HG03097 (cell line): ENCODE measurements around the gene SPAG17.

Experiments used
- ATAC-seq: cut with Tn5 transposase; IDR thresholded peaks from one replicate; pipeline ENCODE4 v1.9.1; 2021; ENCODE audit not compliant: unreplicated experiment, low FRiP score

The SPAG17 gene

GRCh38 chr1:118185084-118185832 is at the start of gene SPAG17:
Gene SPAG17, minus strand, starts transcription at chr1:118185228. Its CDS starts 71 bp downstream, at chr1:118185157.
- no peak for ATAC-seq

- ATAC-seq, result no peak
These were observed 40.4 kb upstream of the SPAG17 start for GRCh38 chr1:118225471-118225870.

- ATAC-seq, result no peak
These were observed 38.4 kb upstream of the SPAG17 start for GRCh38 chr1:118223426-118223825.

DNA sequence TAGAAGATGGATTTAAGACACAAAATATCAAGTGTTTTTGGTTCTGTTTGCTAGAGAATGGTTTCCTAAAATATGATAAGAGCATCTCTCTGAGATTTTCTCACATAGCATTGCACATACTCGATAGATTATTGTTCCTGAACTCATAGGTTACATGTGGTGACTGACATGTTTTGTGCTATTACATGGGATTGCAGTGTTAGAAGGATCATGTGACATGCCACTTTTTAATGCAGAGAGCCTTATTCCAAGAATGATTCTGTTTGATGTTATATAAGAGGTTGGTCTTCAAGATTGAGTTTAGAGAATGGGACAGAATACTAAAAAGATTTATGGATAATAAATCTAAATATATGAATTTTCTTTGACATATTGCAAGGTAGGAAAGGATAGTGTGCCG is 34.4 kb upstream of the SPAG17 start:
- ATAC-seq, result no peak

DNA sequence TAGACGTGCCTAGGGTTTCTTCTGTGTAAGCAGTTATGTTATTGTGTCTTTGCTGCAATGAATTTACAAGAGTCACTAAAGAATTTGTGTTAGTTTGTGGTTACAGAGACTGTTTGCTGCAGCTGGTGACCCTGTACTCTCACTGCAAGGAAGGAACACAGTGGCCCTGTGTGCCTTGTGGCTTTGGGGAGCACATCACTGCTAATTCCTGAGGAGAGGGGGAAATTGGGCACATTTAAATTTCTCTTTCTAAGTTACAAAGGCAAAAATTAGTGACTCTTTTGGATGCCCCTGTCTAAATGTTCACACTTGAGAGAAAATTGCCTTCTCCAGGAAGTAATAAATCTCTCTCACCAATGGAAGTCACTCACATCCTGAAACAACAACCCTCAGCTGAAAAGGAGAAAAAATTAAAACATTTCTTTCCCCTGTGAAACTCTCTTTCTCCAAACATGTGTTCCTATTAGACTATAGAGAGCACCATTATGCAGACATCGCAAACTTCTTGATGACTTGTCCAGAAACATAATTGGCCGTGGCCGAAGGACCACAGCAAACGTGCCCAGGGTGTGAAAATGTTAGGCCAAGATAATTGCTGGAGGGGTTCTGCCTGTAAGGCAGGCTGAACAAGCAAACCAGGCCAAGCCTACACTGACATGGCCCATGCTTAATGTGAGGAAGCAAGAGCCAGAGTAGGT is 32.3 kb upstream of the SPAG17 start:
- no peak for ATAC-seq

GRCh38 chr1:118214866-118215265 is 29.8 kb upstream of the SPAG17 start:
- ATAC-seq, result no peak

DNA sequence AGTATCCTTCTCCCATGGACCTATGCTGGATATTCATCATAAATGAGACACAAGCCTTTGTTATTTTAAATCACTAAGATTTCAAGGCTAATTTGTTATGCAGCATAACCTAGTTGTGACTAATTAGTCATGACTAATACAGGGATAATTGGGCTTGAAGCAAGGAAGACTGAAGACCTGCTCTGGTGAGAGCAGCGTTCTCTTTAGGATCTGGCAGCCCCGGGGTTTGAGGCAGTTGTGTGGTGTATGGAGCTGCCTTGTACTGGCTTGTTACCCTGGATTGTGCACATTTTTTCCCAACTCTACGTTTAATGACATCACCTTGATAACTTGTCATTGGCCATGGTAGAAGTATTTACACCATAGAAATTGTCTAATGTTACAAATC is 25.7 kb upstream of the SPAG17 start:
- no peak for ATAC-seq

DNA sequence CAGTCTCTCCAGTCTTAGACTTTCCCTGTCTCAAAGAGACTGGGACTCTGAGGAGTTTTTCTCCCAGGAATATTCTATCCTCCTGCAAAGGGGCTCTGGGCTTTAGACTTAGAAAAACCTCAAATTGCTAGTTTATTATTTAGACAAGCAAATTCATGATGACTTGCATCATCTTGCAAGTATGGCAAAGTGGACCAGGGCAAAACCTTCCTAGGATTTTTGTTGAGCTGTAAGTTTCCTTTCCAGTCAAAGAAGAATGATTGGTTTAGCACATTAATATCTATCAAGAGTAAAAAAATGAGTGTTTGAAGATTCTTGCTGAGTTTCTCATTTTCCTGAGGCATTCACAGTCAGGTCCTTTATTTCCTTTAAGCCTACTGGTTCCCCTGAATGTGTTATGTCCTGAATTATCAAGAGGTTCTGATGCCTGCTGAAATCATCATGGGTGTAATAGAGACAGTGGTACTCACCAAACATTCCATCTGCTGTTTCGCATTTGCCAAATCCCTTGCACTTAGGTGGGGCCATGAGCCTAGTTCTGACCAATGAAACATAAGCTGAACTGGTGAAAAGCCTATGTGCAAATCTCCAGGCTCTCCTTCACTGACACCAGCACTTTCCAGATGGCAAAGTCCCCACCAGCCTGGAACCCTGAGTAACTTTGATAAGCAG is 25.2 kb upstream of the SPAG17 start:
- no peak for ATAC-seq

DNA sequence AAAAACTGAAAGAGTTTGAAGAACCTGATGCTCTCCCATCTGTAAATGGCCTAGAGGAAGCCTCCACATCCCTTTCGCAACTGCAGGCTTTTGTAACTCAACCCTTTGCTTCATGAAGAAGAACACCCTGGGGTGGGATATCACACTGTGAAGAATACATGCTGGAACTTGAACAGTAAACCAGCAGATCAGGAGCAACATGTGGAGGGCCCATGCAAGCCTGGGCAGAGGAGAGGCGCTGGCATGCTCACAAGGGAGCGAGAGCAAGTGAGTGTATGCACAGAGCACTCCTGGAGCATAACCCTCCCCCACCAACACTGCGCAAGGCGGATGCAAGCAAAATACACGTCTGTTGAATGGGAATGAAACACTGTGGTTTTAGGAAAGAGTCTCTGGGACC is 24.6 kb upstream of the SPAG17 start:
- ATAC-seq, result no peak

GRCh38 chr1:118206966-118207365 is 21.9 kb upstream of the SPAG17 start:
- ATAC-seq, result no peak

- ATAC-seq, result no peak
These were observed 19.6 kb upstream of the SPAG17 start for GRCh38 chr1:118204648-118205047.

DNA sequence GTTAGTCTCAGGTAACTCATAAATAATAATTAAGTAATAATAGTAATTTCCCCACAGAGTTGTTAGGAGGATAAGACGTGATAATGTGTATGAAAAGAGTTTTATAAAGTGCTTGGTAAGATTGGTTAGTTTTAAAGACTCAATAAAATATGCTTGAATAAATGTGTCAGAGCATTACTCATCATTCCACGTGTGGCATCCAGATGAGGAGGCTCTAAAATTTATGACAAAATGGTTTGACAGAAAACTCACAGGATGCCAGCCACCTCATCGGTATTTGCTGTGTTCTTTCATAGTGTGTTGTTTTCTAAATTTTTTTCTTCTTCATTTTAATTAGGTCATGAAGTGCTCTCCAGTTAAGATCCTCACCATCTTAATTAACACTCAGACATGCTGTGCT is 19.1 kb upstream of the SPAG17 start:
- ATAC-seq, result no peak

GRCh38 chr1:118202076-118202608 is 17.1 kb upstream of the SPAG17 start:
- ATAC-seq, result no peak

DNA sequence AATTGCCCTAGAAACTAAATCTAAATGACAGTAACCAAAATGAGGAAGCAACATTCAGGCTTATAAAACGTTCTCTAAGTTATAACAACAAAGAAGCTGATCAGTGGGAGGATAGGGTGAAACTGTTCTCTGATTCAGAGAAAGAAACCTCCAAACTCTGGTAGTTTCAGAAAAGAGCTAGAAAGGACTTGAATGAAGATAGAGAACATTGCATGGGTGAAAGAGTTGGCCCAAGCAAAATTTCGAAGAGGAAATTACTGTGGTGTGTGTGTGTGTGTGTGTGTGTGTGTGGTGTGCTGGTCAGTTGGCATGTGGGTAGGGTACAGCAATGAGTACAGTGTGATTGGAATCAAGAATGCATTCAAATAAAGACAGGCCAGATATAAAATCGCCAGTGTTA is 16.5 kb upstream of the SPAG17 start:
- ATAC-seq, result no peak

DNA sequence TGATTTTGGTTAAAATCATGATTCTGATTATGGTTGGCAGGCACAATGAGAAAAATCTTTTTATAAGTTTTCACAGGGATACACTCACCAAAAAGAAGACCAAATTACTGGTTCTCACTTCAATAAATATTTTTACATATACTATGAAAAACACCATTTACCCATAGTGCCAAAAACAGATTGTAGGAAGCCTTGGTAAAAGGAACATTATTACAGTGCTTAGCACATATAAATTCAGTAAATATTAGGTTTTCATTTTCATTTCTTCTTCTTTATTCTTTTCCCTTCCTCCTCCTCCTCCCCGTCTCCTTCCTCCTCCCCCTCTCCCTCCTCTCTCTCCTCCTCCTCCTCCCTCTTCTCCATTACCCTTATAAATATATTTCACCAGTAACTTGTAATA is 15.8 kb upstream of the SPAG17 start:
- ATAC-seq, result no peak

- ATAC-seq, result no peak
These were observed 5.5 kb upstream of the SPAG17 start for GRCh38 chr1:118190561-118190960.

DNA sequence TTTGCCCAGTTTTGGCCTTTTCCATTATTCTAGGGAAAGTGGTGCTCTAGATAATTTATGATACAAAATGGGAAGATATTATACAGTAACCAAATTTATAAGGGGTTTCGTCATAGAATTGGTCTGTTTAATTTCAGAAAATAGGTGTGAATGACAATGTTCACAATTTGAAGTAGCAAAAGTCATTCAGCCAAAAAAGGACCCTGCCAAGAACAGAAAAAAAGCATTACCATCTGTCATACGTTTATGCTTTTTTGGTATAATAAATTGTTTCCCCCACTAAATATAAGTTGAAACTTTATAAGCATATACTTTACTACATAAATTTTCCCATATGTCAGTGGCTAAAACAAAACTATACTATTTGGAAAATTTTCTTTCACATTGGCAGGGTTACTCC is 4.5 kb upstream of the SPAG17 start:
- ATAC-seq, result no peak

GRCh38 chr1:118188411-118188810 is 3.4 kb upstream of the SPAG17 start:
- no peak for ATAC-seq

GRCh38 chr1:118186026-118186425 is 998 bp upstream of the SPAG17 start:
- ATAC-seq, result no peak

DNA sequence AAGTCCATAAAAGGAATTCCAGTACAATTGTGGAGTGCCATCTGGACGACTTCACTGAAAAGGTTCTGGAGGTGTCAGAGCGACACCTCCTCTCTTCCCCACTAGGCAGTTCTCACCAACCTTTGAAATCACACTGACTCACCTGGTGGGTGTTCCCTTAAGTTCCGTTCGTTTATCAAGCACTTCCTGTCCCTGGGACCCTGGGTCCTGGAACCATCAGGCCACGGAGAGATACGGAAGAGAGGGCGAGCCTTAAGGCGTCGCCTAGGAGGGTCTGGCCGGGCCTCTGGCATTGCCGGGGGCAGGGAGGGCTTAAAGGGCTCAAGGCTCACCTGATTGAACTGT is 317 bp downstream of the SPAG17 start:
- ATAC-seq, result no peak

DNA sequence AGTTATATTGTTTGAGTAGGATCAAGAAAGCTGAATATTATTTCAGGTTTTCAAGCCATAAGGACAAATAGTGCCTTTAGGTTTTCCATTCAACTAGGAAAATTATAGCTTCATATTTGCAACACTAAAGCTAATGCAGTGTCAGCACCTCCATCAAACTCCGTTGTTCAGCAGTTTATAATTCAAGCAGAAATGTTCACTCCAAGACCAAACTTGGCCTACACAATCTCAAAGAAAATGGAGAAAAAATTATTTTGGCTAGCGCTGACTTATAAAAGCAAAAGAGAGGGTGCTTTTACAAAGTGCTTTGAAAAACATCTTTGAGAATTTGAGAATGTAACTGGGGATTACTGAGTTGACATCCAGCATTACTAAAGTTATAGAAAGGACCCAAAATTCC is 1.4 kb downstream of the SPAG17 start:
- ATAC-seq, result no peak

GRCh38 chr1:118177998-118178397 is 7.0 kb downstream of the SPAG17 start:
- ATAC-seq, result no peak
